ENCODE measurements around the gene NFIA.

The NFIA gene

GRCh38 chr1:61420243-61420642, 337.9 kb downstream of the NFIA start:
- no peak for DNase-seq

DNA sequence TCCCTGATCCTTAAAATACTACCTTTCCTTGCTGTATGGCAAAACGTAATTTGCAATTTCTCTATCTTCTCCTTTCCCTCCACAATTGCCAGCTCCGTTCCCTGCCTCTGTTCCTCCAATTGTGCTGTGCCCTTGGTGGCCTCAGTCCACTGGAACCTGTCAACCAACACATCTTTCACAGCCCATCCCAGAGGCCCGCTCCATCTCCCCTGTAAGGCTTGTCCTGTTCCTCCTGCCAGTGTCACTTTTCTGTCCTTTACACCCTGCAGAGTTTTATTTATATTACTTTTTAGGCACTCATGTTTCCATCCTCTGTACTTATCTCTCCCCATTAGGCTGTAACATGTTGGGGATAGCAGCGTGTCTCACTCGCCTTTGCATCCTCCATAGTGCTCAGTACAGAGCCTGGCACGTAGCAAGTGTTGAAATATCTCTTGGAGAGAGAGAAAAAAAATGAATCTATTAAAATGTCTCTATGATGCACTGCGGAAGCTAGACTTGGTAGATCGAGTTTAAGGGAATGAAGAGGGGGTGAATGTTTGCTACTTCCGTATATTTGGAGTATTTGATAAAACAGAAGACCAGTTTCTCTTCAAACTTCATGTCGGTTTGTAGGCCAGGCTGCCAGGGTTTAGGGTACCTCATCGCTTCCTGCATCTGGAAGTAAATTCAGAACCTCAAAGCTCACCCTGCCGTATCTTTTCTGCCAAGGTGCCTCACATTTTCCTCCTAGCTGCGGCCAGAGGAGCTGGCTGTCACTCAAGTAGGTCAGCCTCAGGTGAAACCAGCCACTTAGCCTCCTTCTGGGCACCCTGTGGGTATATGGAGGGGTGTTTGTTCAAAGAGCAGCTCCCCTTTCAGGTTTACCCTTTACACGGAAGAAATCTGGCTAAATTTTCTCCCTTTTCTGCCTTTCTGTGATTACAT, 338.8 kb downstream of the NFIA start:
- no peak for DNase-seq

- DNase-seq, result no peak
Measured at GRCh38 chr1:61423643-61424042, 341.3 kb downstream of the NFIA start.

DNA sequence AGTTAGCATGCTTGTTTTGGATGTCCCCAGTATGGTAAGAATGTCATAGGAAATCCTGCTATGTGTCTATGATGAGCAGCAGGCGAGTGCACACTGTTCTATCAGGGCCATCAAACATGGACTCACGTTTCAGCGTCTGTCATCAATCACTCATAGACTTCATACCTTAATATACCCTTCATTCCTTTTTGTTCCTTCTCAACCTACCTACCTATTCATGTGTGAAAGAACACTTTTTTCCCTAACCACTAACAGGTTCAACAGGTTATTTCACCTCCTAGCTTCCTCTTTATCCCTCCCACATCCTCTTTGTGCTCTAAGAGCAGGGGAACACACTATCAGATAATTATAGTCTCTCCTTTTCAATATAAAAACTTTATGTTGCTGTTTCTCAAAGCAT, 342.0 kb downstream of the NFIA start:
- no peak for DNase-seq

GRCh38 chr1:61425040-61425439, 342.7 kb downstream of the NFIA start:
- no peak for DNase-seq

- DNase-seq, result peak; percentile 5
Measured at GRCh38 chr1:61426254-61426653, 343.9 kb downstream of the NFIA start.

- DNase-seq, result no peak
Measured at GRCh38 chr1:61426885-61427284, 344.5 kb downstream of the NFIA start.

DNA sequence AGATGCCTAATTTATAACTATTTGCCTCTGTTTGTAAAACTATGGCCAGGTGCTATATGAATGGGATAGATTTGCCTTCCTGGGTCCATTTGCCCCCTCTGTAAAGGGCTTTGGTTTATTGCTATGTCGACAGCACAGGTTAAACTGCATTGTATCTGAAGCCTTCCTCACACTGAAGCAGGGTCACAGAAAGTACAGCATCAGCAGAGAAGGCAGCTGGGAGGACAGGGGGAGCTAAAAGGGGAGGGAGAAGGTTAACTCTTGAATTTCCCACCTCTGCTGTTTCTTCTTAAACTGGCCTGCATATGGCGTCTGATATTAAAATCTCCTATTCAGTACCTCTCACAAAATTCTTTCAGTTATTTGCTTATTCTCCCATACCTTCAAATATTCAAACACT, 345.1 kb downstream of the NFIA start:
- no peak for DNase-seq

DNA sequence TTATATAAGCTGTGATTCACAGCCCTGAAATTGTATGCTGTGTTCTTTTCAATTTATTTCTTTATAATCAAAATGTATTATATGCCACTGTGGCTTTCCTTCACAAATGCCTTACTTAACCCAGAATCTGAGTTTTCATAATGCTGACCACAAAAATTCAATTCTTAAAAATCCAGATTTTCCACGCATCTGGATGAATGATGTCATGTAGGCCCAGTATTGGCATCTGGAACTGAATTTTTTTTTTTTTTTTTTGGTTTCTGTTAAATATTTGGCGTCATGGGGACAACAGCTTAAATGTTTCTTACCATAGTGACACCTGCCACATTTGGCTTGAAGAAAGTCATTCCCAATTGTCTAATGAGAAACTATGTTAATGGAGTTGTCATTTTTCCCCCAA, 345.8 kb downstream of the NFIA start:
- no peak for DNase-seq

DNA sequence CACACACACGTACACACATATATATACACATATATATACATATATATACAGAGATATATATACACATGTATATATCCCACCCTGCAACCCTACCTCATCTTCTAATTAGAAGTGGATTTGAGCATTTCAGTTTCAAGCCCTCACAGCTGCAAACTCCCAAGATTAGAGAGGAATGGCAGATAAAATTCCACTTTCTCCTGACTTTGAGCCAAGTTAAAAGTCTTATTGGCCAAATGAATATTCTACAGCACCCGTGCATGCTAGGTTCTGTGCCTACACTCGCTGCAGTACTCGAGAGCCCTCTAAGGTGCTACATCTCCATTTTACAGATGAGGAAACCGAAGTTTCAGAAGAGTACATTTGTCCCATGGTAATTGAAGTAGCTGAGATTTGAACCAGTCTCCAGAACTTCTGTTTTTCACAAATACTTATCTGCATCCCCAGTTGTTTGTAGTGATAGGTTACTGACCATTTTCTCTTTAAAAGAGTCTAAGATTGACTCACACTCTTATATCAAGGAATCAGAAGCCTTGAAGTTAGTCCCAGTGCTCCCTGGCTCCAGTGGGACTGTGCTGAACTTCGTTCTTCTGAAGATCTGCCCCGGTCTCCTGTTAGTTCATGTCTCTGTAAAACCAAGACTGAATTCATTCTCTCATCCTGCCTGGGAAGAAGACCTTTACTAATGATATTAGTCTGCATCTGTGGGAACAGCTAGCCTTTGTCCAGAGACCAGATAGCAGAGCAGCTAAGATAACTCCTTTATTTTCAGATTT, 350.4 kb downstream of the NFIA start:
- DNase-seq, result no peak

DNA sequence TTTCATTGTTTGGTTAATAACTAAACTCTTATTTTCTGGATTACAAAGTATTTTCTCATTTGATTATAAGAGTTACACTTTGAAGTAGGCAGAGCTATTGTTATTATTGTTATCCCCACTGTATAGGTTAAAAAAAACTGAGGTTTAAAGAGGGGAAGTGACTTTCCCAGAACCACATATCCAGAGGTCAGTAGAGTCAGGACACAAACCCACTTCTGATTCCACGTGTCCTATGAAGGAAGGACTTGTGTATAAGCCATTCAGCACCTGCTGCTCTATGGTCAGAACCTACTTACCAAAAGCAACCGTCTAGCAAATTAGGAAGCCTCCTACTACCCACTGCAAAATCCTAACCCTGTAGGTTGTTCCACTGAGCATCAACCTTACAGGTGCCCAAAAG, 351.3 kb downstream of the NFIA start:
- DNase-seq, result no peak

DNA sequence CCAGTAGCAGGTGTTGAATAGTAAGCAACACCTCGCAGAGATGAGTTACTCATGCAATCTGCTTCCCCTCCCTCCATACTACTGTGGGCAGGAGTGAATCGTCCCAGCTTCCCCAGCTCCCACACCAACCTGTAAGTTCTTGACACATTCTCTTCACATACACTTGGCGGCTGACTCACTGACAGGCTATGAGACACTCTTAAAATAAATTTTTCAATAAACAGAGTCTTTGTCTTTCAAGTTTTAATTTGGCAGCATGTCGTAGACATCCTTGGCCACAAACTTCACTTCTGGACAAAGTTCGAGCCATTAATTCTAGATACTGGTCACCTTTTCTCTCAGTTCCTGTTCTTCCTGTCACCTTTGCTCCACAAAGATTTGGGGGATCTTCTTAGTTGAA, 351.9 kb downstream of the NFIA start:
- DNase-seq, result no peak

DNA sequence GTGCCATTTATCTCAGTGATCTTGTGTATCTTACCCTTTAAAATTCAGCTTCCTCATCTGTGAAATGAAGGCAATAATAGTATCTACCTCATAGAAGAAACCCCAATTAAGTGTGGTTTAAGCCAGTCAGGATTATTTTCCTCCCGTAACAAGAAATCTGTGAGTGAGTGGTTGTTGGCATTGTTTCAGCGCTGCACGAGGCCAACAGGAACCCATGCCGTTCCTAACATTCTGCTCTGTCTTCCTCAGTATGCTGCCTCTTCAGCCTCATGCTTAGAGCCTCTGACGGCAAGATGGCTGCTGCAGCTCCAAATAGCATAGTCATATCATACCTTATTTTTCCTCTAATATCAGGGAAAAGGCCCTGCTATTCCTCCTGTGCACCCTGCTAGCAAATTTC, 352.9 kb downstream of the NFIA start:
- no peak for DNase-seq

DNA sequence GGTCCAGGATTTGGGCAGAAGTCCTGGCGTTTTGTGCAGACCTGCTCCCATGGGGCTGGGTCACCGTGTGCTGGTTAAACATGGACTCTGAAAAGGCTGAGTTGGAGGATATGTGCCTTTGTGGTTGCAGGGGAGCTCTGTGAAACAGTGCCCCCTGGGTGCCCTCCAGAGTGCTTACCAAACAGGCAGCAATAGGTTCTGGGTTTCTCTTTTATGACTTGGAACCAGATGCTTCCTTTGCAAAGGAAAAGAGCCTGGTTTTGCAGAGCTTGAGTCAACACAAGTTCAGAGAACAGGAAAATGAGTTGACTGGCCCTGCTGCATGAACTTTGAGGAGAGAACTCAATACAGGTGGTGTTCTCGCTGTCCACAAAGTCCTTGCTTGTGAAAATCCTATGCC, 353.7 kb downstream of the NFIA start:
- no peak for DNase-seq

GRCh38 chr1:61436491-61437120, 354.2 kb downstream of the NFIA start:
- DNase-seq, result no peak

DNA sequence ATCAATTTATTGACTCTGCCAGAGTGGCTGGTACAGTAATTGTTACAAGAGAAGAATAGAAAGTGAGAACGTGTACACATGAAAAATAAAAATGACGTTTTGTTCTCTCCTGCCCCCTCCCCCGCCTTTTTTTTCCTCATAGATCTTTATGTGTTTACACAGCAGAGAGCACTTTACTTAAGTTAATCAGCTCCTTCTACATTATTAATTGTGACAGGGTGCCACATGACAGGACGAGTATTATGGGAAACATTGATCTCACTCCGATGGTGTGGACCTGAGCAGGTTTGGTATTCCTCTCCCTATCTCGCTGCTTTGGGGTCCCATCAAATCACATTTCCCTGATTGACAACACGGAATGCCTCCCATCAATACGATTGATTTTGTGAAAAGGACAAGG, 356.9 kb downstream of the NFIA start:
- peak; percentile 33 for DNase-seq

- no peak for DNase-seq
Measured at GRCh38 chr1:61441723-61442262, 359.4 kb downstream of the NFIA start.

DNA sequence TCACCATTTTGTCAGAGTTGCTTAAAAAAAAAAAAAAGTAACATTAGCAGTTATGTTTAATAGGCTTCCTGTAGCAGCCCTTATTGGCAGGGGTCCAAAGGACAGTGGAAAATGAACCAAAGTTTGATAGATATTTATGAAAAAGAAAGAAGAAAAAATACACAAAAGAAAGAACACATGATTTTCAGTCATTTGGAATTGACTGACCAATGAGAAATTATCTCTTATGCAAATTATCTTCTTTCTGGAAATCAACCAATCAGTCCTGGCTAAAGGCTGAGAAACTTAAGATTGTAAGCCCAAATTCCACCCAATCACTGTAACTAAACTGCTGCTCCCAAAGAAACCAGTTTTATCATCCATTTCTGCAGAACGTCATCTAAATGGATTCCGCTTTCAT, 360.2 kb downstream of the NFIA start:
- DNase-seq, result no peak

- DNase-seq, result no peak
Measured at GRCh38 chr1:61444288-61444687, 361.9 kb downstream of the NFIA start.

- no peak for DNase-seq
Measured at GRCh38 chr1:61445269-61445825, 363.0 kb downstream of the NFIA start.

DNA sequence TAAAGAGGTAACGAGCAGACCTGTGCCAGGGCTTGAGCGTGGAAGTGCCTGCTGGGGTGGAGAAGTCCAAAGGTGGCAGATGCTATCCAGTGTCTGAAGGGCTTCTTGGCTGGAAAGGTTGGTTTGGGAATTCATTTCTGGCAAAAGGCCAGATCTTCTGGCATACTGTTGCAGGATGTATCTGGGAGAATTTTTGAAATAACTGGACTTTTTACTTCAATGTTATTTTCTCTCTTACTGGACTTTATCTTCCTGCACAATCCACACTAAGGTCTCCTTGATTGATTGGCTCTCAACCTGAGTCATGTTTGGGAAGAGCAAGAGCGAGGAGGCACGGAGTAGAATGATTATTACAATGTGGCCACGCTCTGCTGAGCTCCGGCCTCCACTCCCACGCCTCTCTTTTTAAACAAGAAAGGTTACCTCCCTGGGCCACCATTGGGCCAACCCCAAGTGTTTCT, 364.2 kb downstream of the NFIA start:
- no peak for DNase-seq

DNA sequence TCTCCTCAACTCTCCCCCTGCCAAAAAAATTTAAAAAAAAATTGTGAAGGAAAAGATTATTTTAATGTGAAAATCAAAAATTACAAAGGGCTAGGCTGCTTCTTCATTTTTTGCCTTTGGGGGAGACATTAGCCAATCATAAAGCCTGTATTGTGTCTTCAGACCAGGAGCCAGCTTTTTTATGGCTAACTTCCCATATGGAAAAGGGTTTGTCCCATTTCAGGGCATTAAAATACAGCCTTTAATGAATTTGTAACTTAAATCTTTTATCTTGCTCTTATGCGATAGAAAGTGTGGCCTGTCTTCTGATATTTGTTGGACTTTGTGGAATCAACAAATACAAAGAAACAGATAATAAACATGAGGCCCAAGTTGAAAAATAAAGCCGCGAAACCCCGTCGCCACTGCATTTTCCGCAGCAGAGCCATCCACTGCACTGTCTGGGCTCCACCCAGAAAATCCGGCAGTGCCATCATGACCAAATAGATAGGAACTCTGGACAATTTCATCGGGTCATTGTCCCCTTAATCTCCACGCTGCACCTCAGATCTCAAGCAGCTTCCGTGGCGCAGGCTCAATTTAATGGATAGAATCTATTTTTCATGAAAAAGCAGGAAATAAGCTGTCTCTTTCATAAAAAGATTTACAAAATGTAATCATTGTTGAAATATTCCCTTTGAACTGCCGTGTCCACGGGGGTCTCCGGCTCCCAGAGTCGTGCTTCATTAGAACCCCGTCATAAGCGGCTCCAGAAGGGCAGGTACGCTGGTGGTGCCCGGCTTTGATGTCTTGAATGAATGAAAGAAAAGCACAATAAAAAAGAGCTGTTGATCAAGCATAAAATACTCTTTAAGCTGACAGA, 365.0 kb downstream of the NFIA start:
- no peak for DNase-seq
